Liver (tissue), 3 donors: Measurements from ENCODE around the gene ZNF780B.

Experiments
- CTCF ChIP-seq: fragments of 150-350 bp; IDR thresholded peaks from 2 replicates; pipeline ENCODE4 v1.5.1; 2017; ENCODE audit warnings: improper control_type of control experiment, low read depth, low read length; ENCODE audit not compliant: missing input control
- GABPA ChIP-seq, 2 donors: IDR thresholded peaks in 1 of 2; conservative IDR thresholded peaks in 1 of 2; 2 replicates each; pipeline ENCODE4 v1.6.1; 2016; ENCODE audit warnings: antibody characterized with exemption in 2 of 2, mild to moderate bottlenecking in 1 of 2, moderate library complexity in 1 of 2
- HNF4G ChIP-seq: IDR thresholded peaks from 2 replicates; pipeline ENCODE4 v1.6.1; 2016; ENCODE audit warnings: antibody characterized with exemption
- MAX ChIP-seq: IDR thresholded peaks from 2 replicates; pipeline ENCODE4 v1.6.1; 2016; ENCODE audit warnings: antibody characterized with exemption
- SP1 ChIP-seq: IDR thresholded peaks from 2 replicates; pipeline ENCODE4 v1.6.1; 2018; ENCODE audit warnings: antibody characterized with exemption, mild to moderate bottlenecking
- TAF1 ChIP-seq: conservative IDR thresholded peaks from 2 replicates; pipeline ENCODE4 v1.6.1; 2016; ENCODE audit warnings: antibody characterized with exemption, mild to moderate bottlenecking
- YY1 ChIP-seq: IDR thresholded peaks from 2 replicates; pipeline ENCODE4 v1.6.1; 2016; ENCODE audit warnings: antibody characterized with exemption, mild to moderate bottlenecking
- donor health status: healthy.
- donor health status: healthy.

- no peak for TF ChIP-seq TAF1
- TF ChIP-seq YY1, result no peak
- TF ChIP-seq CTCF, result no peak
- TF ChIP-seq SP1, result no peak
- no peak for TF ChIP-seq GABPA (IDR thresholded peaks at IDR 0.05 in 1 of 2, conservative IDR thresholded peaks at IDR 0.05 in 1 of 2)
- no peak for TF ChIP-seq MAX
- no peak for TF ChIP-seq HNF4G
Measured at GRCh38 chr19:39998501-39998900, 57.5 kb downstream of the ZNF780B start.
